GM18873 (cell line): ENCODE data around the gene VASN.
"Not testable (repeated sequence)": the region's sequence is repeated elsewhere in the genome, so short reads cannot be mapped to it uniquely, and the experiment has no call there.

Experiments used
- ATAC-seq: cut with Tn5 transposase; IDR thresholded peaks from one replicate; pipeline ENCODE4 v1.9.1; 2021; ENCODE audit warnings: mild to moderate bottlenecking, moderate library complexity, moderate number of reproducible peaks; ENCODE audit not compliant: unreplicated experiment, low FRiP score

Gene VASN

GRCh38 chr16:4371357-4372000 lies at the start of gene VASN:
TSS of gene VASN (plus strand) at chr16:4371848. CDS start at chr16:4380878, 9,030 bp downstream.
- ATAC-seq: no peak

- no peak for ATAC-seq
These were observed 49.3 kb upstream of the VASN start for GRCh38 chr16:4322121-4323052.

DNA sequence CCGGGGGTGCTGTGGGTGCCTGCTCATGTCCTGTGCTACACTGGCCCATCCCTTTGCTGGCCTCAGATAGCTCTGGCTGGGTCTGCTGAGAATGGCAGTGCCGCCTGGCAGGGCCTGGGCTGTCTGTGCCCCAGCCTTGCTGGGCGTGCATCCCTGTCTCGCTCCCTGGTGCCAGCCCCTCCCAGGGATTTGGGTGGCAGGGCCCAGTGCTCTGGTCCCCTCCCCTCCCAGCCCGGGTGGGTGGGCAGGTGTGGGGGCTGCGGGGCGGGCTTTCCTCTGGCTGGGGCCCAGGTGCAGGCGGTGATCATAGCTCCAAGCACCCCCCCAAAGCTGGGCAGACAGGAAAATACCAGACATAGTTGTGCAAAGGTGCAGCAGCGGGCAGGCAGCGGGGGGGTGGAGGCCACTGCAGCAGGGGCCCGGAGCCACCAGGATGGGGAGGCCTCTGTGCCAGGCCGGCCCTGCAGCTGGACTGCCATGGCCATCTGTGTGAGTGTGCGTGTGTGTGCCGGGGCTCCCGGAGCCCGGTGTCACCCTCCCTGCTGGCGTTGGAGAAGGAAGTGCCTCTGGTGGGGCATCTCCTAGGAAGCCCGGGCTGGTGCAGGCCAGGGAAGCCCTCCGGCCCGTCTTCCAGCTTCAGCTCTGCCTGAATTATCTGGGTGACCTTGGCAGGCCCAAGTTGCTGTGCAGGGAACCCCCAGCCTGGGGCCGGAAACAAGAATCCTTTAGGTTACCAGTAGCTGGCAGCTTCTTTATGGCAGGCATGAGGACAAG lies 48.4 kb upstream of the VASN start:
- no peak for ATAC-seq

DNA sequence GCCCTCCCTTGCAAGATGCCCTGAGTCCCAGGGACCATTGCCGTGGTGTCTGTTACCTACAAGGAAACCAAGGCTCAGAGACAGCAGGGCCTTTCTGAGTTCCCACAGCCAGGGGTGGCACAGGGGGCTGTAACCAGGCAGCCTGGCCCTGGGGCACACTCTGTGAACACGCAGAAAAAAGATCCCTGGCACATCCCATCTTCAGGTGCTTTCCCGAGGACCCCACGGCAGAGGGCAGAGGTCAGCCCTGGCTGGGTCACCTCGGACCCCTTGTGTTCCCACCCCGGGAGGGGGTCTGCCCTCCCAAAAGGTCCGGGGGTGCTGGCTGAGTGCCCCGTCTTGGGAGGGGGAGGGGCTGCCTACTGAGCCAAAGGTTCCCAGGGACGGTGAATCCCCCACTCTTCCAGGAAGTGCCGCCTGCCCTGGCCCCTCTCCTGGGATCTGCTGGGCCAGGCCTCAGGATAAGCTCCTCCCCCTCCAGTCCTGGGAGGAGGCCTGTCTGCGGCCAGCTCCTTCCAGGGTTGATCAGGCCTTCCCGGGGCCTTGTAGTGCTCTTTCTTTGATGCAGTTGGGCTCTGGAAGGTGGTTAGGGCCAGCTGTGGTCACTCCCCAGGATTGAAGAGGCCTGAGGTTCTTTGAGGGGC lies 47.7 kb upstream of the VASN start:
- ATAC-seq: no peak

DNA sequence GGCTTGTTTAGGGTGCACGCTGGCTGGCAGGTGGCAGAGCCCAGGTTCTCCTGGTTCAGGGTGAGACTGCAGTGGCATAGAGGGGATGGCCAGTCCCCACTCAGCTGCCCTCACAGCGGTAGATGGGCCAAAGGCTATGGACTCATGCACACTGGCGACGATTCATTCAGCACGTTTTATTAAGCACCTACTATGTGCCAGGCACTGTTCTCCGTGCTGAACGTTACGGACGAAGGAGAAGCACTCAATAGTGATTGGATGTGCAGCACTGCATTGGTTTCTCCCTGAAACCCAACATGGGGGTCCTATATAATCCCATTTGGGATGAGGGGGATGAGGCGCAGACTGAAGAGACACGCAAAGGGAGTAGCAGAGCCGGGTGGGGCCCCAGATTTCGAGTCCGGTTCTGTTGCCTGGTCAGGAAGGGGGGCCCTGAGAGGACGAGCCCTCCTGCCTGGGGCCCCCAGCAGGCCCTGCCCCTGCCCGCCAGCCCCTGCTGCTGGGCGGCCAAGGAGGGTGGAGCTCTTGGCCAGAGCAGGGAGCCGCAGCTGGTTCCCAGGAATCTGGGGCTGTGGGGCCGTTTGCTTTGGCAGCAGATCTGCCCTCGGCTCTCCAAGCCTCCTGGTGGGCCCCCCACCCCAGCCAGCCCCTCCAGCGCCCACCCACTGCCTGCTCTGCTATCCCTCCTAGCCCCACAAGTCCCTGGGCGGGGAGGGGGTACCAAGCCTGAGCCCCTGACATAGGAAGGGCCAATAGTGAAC lies 47.0 kb upstream of the VASN start:
- no peak for ATAC-seq

GRCh38 chr16:4325253-4325758 lies 46.3 kb upstream of the VASN start:
- ATAC-seq: no peak

DNA sequence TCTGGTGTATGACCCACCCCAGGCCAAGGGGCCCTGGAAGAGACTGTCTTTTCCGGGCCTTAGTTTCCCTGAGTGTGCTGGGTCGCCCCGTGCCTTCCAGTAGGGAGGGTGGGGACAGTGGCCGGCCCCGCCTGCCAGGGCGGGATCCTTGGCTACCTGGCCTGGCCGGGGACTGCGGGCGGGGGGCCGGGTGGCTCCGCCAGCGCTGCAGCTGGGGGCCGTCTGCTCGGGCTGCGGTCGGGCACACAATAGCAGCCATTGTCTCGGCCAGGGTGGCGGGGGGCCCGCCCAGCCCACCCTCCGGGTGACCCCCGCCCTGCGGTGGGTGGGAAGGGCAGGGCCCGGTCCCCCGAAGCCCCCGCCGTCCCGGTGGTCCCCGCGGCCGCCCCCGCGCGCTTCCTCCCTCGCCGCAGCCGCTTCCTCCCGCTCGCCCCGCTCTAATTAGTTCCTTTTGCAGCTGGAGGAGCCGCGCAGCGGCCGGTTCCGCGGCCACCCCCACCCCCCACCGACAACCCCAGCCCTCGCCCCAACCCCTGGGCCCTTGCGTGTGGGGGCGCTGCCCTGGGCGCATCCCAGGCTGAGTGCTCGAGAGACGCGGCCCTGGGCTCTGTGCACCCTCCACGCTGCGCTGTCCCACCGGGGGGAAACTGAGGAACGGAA lies 44.1 kb upstream of the VASN start:
- no peak for ATAC-seq

- ATAC-seq: no peak
These were observed 43.4 kb upstream of the VASN start for GRCh38 chr16:4328046-4328781.

- no peak for ATAC-seq
These were observed 42.6 kb upstream of the VASN start for GRCh38 chr16:4328782-4329775.

DNA sequence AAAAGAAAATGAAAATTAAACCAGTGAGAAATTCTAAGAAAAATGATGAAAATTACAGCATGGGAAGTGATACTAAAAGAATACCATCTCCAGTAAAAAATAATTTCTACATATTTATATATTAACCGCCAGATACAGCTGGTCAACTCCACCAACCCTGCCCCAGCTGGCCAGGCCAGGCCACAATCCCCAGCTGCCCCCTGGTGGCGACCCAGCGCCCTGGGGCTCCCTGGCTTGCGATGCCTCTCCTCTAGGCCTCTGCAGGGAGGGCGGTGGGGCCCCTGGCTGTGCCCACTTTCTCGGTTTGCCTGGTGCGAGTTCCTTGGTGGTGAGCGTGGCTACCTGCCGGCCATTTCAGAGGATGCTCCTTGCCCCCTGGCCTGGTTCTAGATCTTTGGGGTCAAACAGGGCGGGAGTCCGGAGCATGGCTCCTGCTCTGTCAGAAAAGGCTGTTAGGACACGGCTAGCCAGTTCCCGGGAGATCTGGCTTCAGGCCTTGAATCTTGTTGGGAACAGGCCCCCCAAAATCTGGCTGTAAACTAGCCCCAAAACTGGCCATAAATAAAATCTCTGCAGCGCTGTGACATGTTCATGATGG lies 41.3 kb upstream of the VASN start:
- ATAC-seq: no peak

DNA sequence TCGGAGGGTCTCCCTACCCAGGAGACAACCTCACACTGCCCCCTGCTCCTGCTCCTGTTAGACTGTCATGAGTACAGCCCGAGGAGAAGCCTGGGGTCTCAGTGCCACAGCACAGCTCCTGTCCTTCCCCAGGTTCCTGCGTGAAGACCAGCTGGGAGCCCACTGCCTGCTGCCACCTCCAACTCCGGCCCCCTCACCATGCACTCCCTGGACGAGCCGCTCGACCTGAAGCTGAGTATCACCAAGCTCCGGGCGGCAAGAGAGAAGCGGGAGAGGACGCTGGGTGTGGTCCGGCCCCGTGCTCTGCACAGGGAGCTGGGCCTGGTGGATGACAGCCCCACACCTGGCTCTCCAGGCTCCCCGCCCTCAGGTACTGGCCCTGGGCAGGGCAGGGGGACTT lies 39.6 kb upstream of the VASN start:
- ATAC-seq: no peak

GRCh38 chr16:4332623-4333307 lies 38.9 kb upstream of the VASN start:
- no peak for ATAC-seq

DNA sequence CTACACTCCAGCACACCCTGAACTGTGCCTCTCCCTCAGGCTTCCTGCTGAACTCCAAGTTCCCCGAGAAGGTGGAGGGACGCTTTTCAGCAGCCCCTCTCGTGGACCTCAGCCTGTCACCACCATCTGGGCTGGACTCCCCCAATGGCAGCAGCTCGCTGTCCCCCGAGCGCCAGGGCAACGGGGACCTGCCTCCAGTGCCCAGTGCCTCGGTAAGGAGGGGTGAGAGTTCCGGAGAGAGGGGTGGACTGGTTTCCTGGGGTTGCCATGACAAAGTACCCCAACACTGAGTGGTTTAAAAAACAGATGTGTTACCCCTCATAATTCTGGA lies 38.4 kb upstream of the VASN start:
- no peak for ATAC-seq

- ATAC-seq: not testable (repeated sequence)
These were observed 37.9 kb upstream of the VASN start for GRCh38 chr16:4333714-4334113.

- ATAC-seq: no peak
These were observed 36.7 kb upstream of the VASN start for GRCh38 chr16:4334724-4335495.
